Measurements from ENCODE around the gene ENTPD8.

The ENTPD8 gene

GRCh38 chr9:137480686-137481683 is 39.8 kb upstream of the ENTPD8 start:
- no peaks in the 10 kb centered on the region for H3K36me3 ChIP-seq (replicated peaks; ENCODE audit: low read depth, low read length)
- no peak overlapping the region for H2AFZ ChIP-seq (ENCODE audit: low read depth, low read length)
- H3K9ac ChIP-seq (ENCODE audit: low read length), result no peak overlapping the region
- no peaks in the 10 kb centered on the region for H4K20me1 ChIP-seq (ENCODE audit: insufficient read depth, low read length)
- H3K4me1 ChIP-seq (ENCODE audit: low read length), result no peaks in the 10 kb centered on the region
- H3K27me3 ChIP-seq (ENCODE audit: low read depth, low read length), result no peaks in the 10 kb centered on the region
- TF ChIP-seq CTCF (IDR thresholded peaks at IDR 0.05; ENCODE audit: low read depth, low read length) (no peak), EZH2phosphoT487 (IDR thresholded peaks at IDR 0.05; ENCODE audit: low read depth) (no peak)
- no peak overlapping the region for H3K4me2 ChIP-seq (ENCODE audit: low read length)
- H3K27ac ChIP-seq (ENCODE audit: low read length), result no peak overlapping the region
- H3K9me3 ChIP-seq (ENCODE audit: insufficient read depth, low read length), result no peaks in the 10 kb centered on the region; the same call in 1 of the 2 replicates
- no peak overlapping the region for H3K4me3 ChIP-seq (ENCODE audit: low read length)
- no peaks in the 10 kb centered on the region for H3K79me2 ChIP-seq (ENCODE audit: low read length)

- Histone ChIP-seq H3K79me2 (ENCODE audit: low read length) (no peaks in the 10 kb centered on the region), H3K9me3 (ENCODE audit: insufficient read depth, low read length) (no peaks in the 10 kb centered on the region; the same call in 1 of the 2 replicates), H3K27ac (ENCODE audit: low read length) (no peak overlapping the region), H3K27me3 (ENCODE audit: low read depth, low read length) (no peaks in the 10 kb centered on the region), H3K4me3 (ENCODE audit: low read length) (no peak overlapping the region), H2AFZ (ENCODE audit: low read depth, low read length) (no peak overlapping the region), H3K4me1 (ENCODE audit: low read length) (no peaks in the 10 kb centered on the region), H3K4me2 (ENCODE audit: low read length) (no peak overlapping the region), H4K20me1 (ENCODE audit: insufficient read depth, low read length) (no peaks in the 10 kb centered on the region), H3K36me3 (replicated peaks; ENCODE audit: low read depth, low read length) (no peaks in the 10 kb centered on the region), H3K9ac (ENCODE audit: low read length) (no peak overlapping the region)
- TF ChIP-seq CTCF (IDR thresholded peaks at IDR 0.05; ENCODE audit: low read depth, low read length) (no peak), EZH2phosphoT487 (IDR thresholded peaks at IDR 0.05; ENCODE audit: low read depth) (no peak)
Measured at GRCh38 chr9:137479892-137480685, 38.9 kb upstream of the ENTPD8 start.

- no peaks in the 10 kb centered on the region for H4K20me1 ChIP-seq (ENCODE audit: insufficient read depth, low read length)
- TF ChIP-seq EZH2phosphoT487 (IDR thresholded peaks at IDR 0.05; ENCODE audit: low read depth), result no peak
- no peak for TF ChIP-seq CTCF (IDR thresholded peaks at IDR 0.05; ENCODE audit: low read depth, low read length)
Measured at GRCh38 chr9:137478962-137479861, 38.1 kb upstream of the ENTPD8 start.

More at GRCh38 chr9:137478962-137479861, 38.1 kb upstream of the ENTPD8 start:
- Histone ChIP-seq H3K4me3 (ENCODE audit: low read length) (no peak overlapping the region), H3K27ac (ENCODE audit: low read length) (no peak overlapping the region), H3K27me3 (ENCODE audit: low read depth, low read length) (no peaks in the 10 kb centered on the region), H3K4me2 (ENCODE audit: low read length) (no peak overlapping the region), H3K4me1 (ENCODE audit: low read length) (no peaks in the 10 kb centered on the region), H3K9ac (ENCODE audit: low read length) (no peak overlapping the region), H3K9me3 (ENCODE audit: insufficient read depth, low read length) (no peaks in the 10 kb centered on the region; the same call in 1 of the 2 replicates), H2AFZ (ENCODE audit: low read depth, low read length) (no peak overlapping the region), H3K79me2 (ENCODE audit: low read length) (no peaks in the 10 kb centered on the region), H3K36me3 (replicated peaks; ENCODE audit: low read depth, low read length) (no peaks in the 10 kb centered on the region)
